Bronchial epithelial cell (primary cell): ENCODE data around the gene SLU7. TPM values are rescaled to one million over a fixed set of nuclear protein-coding genes. Genes with fewer than 3 reads are reported as not detected.

Experiments
- DNase-seq: peaks from one replicate; pipeline ENCODE4 v3.0.0-alpha.2; 2010; ENCODE audit warnings: low read depth
- FAIRE-seq: peaks from 2 replicates; lab custom pipeline; 2011; peaks lifted over from hg19 to GRCh38; lab: Jason Lieb, UNC
- H3K27me3 ChIP-seq: 2 replicates; pipeline ENCODE4 v1.5.1; 2011; ENCODE audit warnings: low read length; ENCODE audit not compliant: control insufficient read depth, insufficient read depth
- H3K36me3 ChIP-seq: 2 replicates; pipeline ENCODE4 v1.5.1; 2011; ENCODE audit warnings: low read length; ENCODE audit not compliant: control insufficient read depth, insufficient read depth
- H3K4me3 ChIP-seq: 2 replicates; pipeline ENCODE4 v1.5.1; 2011; ENCODE audit warnings: mild to moderate bottlenecking, low read depth, low read length, control low read depth
- CTCF ChIP-seq: IDR thresholded peaks from 2 replicates; pipeline ENCODE4 v1.5.1; 2011; ENCODE audit warnings: mild to moderate bottlenecking, moderate library complexity, low read length, control low read depth, inconsistent platforms; ENCODE audit not compliant: insufficient read depth, severe bottlenecking
- total RNA-seq: library from RNA; depleted of rRNA; stranded (reverse); fragments of >200 nt; gene quantifications from 2 replicates; pipeline ENCODE4 v1.2.1, GENCODE V29; 2014

SLU7 gene
- total RNA-seq, 1 donor from 2014 or later, result 51.3 TPM

GRCh38 chr5:160367885-160368284, 51.0 kb downstream of the SLU7 start:
- TF ChIP-seq CTCF, result no peak
- DNase-seq (no peak), FAIRE-seq (no peak)
- Histone ChIP-seq H3K27me3 (peaks cover 3% of the 10 kb centered on the region), H3K4me3 (no peak overlapping the region), H3K36me3 (no peaks in the 10 kb centered on the region)

- Histone ChIP-seq H3K36me3 (no peaks in the 10 kb centered on the region), H3K27me3 (peaks cover 3% of the 10 kb centered on the region), H3K4me3 (no peak overlapping the region)
- peak; percentile 36 for FAIRE-seq
- TF ChIP-seq CTCF, result no peak
- no peak for DNase-seq
Measured at GRCh38 chr5:160367261-160367660, 51.6 kb downstream of the SLU7 start.

GRCh38 chr5:160366230-160366629, 52.7 kb downstream of the SLU7 start:
- TF ChIP-seq CTCF, result no peak
- DNase-seq (peak; percentile 50), FAIRE-seq (no peak)

GRCh38 chr5:160363660-160364395, 55.1 kb downstream of the SLU7 start:
- TF ChIP-seq CTCF, result no peak
- no peak for FAIRE-seq

More at GRCh38 chr5:160366230-160366629, 52.7 kb downstream of the SLU7 start:
- H3K4me3 ChIP-seq, result no peak overlapping the region
- H3K27me3 ChIP-seq, result peaks cover 2% of the 10 kb centered on the region
- no peaks in the 10 kb centered on the region for H3K36me3 ChIP-seq

GRCh38 chr5:160363211-160363610, 55.7 kb downstream of the SLU7 start:
- Histone ChIP-seq H3K27me3 (no peaks in the 10 kb centered on the region), H3K36me3 (no peaks in the 10 kb centered on the region), H3K4me3 (no peak overlapping the region)
- no peak for DNase-seq
- TF ChIP-seq CTCF, result no peak
- no peak for FAIRE-seq

More at GRCh38 chr5:160363660-160364395, 55.1 kb downstream of the SLU7 start:
- H3K36me3 ChIP-seq, result no peaks in the 10 kb centered on the region
- DNase-seq, result no peak
- H3K4me3 ChIP-seq, result no peak overlapping the region
- H3K27me3 ChIP-seq, result no peaks in the 10 kb centered on the region

GRCh38 chr5:160361624-160362228, 57.2 kb downstream of the SLU7 start:
- Histone ChIP-seq H3K36me3 (no peaks in the 10 kb centered on the region), H3K27me3 (no peaks in the 10 kb centered on the region), H3K4me3 (no peak overlapping the region)
- no peak for TF ChIP-seq CTCF
- FAIRE-seq (no peak), DNase-seq (no peak)
